Fibroblast of lung (primary cell): ENCODE results near the gene SART3. TPM values are rescaled to one million over a fixed set of nuclear protein-coding genes. Genes with fewer than 3 reads are reported as not detected.

ENCODE experiments used
- DNase-seq, 2 donors: peaks; one replicate each; pipeline versions ENCODE4 v3.0.0 to v3.0.0-alpha.2; 2010; ENCODE audit warnings: low read depth in 2 of 2
- H2AFZ ChIP-seq: 2 replicates; pipeline ENCODE4 v1.5.1; 2012; ENCODE audit warnings: low read length, control low read depth, inconsistent platforms
- H3K27ac ChIP-seq: 2 replicates; pipeline ENCODE4 v1.5.1; 2011; ENCODE audit warnings: low read length, control low read depth; ENCODE audit not compliant: insufficient read depth
- H3K27me3 ChIP-seq: 2 replicates; pipeline ENCODE4 v1.5.1; 2011; ENCODE audit warnings: mild to moderate bottlenecking, low read length; ENCODE audit not compliant: control insufficient read depth, insufficient read depth
- H3K36me3 ChIP-seq: 2 replicates; pipeline ENCODE4 v1.5.1; 2011; ENCODE audit warnings: low read length; ENCODE audit not compliant: control insufficient read depth, insufficient read depth
- H3K4me1 ChIP-seq: 2 replicates; pipeline ENCODE4 v1.5.1; 2011; ENCODE audit warnings: low read length; ENCODE audit not compliant: control insufficient read depth, insufficient read depth; ENCODE audit errors: extremely low read depth
- H3K4me2 ChIP-seq: 2 replicates; pipeline ENCODE4 v1.5.1; 2011; ENCODE audit warnings: low read length, control low read depth; ENCODE audit not compliant: insufficient read depth; ENCODE audit errors: extremely low read depth
- H3K4me3 ChIP-seq, 4 experiments: fragments of 200-600 bp in 1 of 4; sonication (generic) in 1 of 4; replicated peaks in 1 of 4; 2 replicates each; pipeline ENCODE4 v1.5.1; 2011 to 2016; ENCODE audit warnings: low read length in 4 of 4, low read depth in 3 of 4, mild to moderate bottlenecking in 3 of 4, control low read depth in 2 of 4, inconsistent platforms in 1 of 4, mixed read lengths in 1 of 4; ENCODE audit not compliant: insufficient read depth in 1 of 4; ENCODE audit errors: control extremely low read depth in 1 of 4
- H3K79me2 ChIP-seq: 2 replicates; pipeline ENCODE4 v1.5.1; 2012; ENCODE audit warnings: mild to moderate bottlenecking, low read length, inconsistent platforms; ENCODE audit not compliant: control insufficient read depth, insufficient read depth
- H3K9ac ChIP-seq: 2 replicates; pipeline ENCODE4 v1.5.1; 2011; ENCODE audit warnings: mild to moderate bottlenecking, low read length, control low read depth; ENCODE audit not compliant: insufficient read depth
- H3K9me3 ChIP-seq: 2 replicates; pipeline ENCODE4 v1.5.1; 2012; ENCODE audit warnings: low read depth, low read length; ENCODE audit not compliant: control insufficient read depth, insufficient read depth
- H4K20me1 ChIP-seq: 2 replicates; pipeline ENCODE4 v1.5.1; 2011; ENCODE audit warnings: low read length; ENCODE audit not compliant: control insufficient read depth, insufficient read depth; ENCODE audit errors: extremely low read depth
- CTCF ChIP-seq, 2 donors: IDR thresholded peaks in 1 of 2; conservative IDR thresholded peaks in 1 of 2; 1 replicate in 1 of 2; 2 replicates in 1 of 2; pipeline ENCODE4 v1.5.1; 2011 to 2012; ENCODE audit warnings: low read length in 2 of 2, control low read depth in 1 of 2, inconsistent platforms in 1 of 2, low read depth in 1 of 2, mild to moderate bottlenecking in 1 of 2
- EZH2 ChIP-seq: IDR thresholded peaks from 2 replicates; pipeline ENCODE4 v1.5.1; 2012; ENCODE audit warnings: low read length, control low read depth, mild to moderate bottlenecking; ENCODE audit errors: missing control alignments
- polyA plus RNA-seq, 2 donors: library from polyadenylated mRNA; depleted of rRNA in 1 of 2; stranded (reverse) in 1 of 2; unstranded in 1 of 2; fragments of >200 nt; gene quantifications; 2 replicates each; pipeline ENCODE4 v1.2.1, GENCODE V29; 2011 to 2012; ENCODE audit warnings: missing spikeins in 1 of 2
- total RNA-seq: library from RNA; depleted of rRNA; stranded (reverse); fragments of >200 nt; gene quantifications from 2 replicates; pipeline ENCODE4 v1.2.1, GENCODE V29; 2014

Gene SART3
- total and polyA plus RNA-seq, 2 donors (not counting 1 experiment from before 2014, with no cell fraction given) = 15.5 to 157 TPM

GRCh38 chr12:108589840-108590229 is 28.9 kb upstream of the SART3 start:
- H2AFZ ChIP-seq = no peak overlapping the region
- H4K20me1 ChIP-seq = no peaks in the 10 kb centered on the region
- H3K27me3 ChIP-seq = no peaks in the 10 kb centered on the region
- H3K36me3 ChIP-seq = peaks cover 12% of the 10 kb centered on the region
- no peak overlapping the region for H3K9ac ChIP-seq
- H3K4me1 ChIP-seq = peaks cover 4% of the 10 kb centered on the region
- DNase-seq = no peak
- peaks cover 5% of the 10 kb centered on the region for H3K79me2 ChIP-seq
- no peak overlapping the region for H3K4me3 ChIP-seq
- H3K27ac ChIP-seq = no peak overlapping the region
- no peak for TF ChIP-seq CTCF (conservative IDR thresholded peaks at IDR 0.05 in 1 of 2, IDR thresholded peaks at IDR 0.05 in 1 of 2; ENCODE audit: low read depth in 1 of 2, low read length in 2 of 2)
- no peak for TF ChIP-seq EZH2
- no peaks in the 10 kb centered on the region for H3K9me3 ChIP-seq
- H3K4me2 ChIP-seq = no peak overlapping the region

- H3K4me3 ChIP-seq = no peak overlapping the region
- DNase-seq = peak; percentile 53 to 74
- no peaks in the 10 kb centered on the region for H3K9me3 ChIP-seq
- H2AFZ ChIP-seq = no peak overlapping the region
- TF ChIP-seq EZH2 (no peak), CTCF (conservative IDR thresholded peaks at IDR 0.05 in 1 of 2, IDR thresholded peaks at IDR 0.05 in 1 of 2; ENCODE audit: low read depth in 1 of 2, low read length in 2 of 2) (no peak)
- H4K20me1 ChIP-seq = no peaks in the 10 kb centered on the region
- H3K27me3 ChIP-seq = no peaks in the 10 kb centered on the region
- peak overlapping the region; percentile 38 for H3K4me2 ChIP-seq
- H3K9ac ChIP-seq = no peak overlapping the region
- H3K27ac ChIP-seq = no peak overlapping the region
- peaks cover 12% of the 10 kb centered on the region for H3K36me3 ChIP-seq
- peaks cover 4% of the 10 kb centered on the region for H3K4me1 ChIP-seq
- peaks cover 4% of the 10 kb centered on the region for H3K79me2 ChIP-seq
Measured at GRCh38 chr12:108589028-108589839, 28.3 kb upstream of the SART3 start.

- no peak overlapping the region for H3K4me3 ChIP-seq
- H3K27ac ChIP-seq = no peak overlapping the region
- peaks cover 8% of the 10 kb centered on the region for H3K36me3 ChIP-seq
- H3K4me1 ChIP-seq = peaks cover 10% of the 10 kb centered on the region
- no peak overlapping the region for H2AFZ ChIP-seq
- no peaks in the 10 kb centered on the region for H3K9me3 ChIP-seq
- H3K9ac ChIP-seq = no peak overlapping the region
- no peaks in the 10 kb centered on the region for H3K27me3 ChIP-seq
- H3K79me2 ChIP-seq = no peaks in the 10 kb centered on the region
- DNase-seq = no peak
- TF ChIP-seq EZH2 (no peak), CTCF (conservative IDR thresholded peaks at IDR 0.05 in 1 of 2, IDR thresholded peaks at IDR 0.05 in 1 of 2; ENCODE audit: low read depth in 1 of 2, low read length in 2 of 2) (no peak)
- no peaks in the 10 kb centered on the region for H4K20me1 ChIP-seq
- H3K4me2 ChIP-seq = no peak overlapping the region
Measured at GRCh38 chr12:108587826-108588225, 26.9 kb upstream of the SART3 start.
